ENCODE data around the gene HSPA1L.
"Not testable (repeated sequence)": the region's sequence is repeated elsewhere in the genome, so short reads cannot be mapped to it uniquely, and the experiment has no call there.

The HSPA1L gene

GRCh38 chr6:31815025-31815838 is at the start of gene HSPA1L, which contains the start of gene HSPA1A:
Gene HSPA1L (minus strand): TSS chr6:31815283. CDS start chr6:31811972, 3,311 bp downstream.
Gene HSPA1A (plus strand): TSS chr6:31815543. CDS start chr6:31815757, 214 bp downstream.
- Histone ChIP-seq H3K36me3 (ENCODE audit: control insufficient read depth, insufficient read depth, low read length) (no peaks in the 10 kb centered on the region), H3K9ac (ENCODE audit: low read depth, low read length) (peak within 1 kb of the TSS; percentile 47), H3K4me3 (ENCODE audit: low read depth, low read length) (peak within 1 kb of the TSS; percentile 75), H3K27me3 (ENCODE audit: control insufficient read depth, insufficient read depth, low read length) (no peaks in the 10 kb centered on the region), H3K9me3 (ENCODE audit: control insufficient read depth, insufficient read depth, low read length) (no peaks in the 10 kb centered on the region), H3K4me1 (ENCODE audit: control insufficient read depth, insufficient read depth, low read length) (no peaks in the 10 kb centered on the region)

- H3K9me3 ChIP-seq (ENCODE audit: control insufficient read depth, insufficient read depth, low read length) = no peaks in the 10 kb centered on the region
- H3K4me1 ChIP-seq (ENCODE audit: control insufficient read depth, insufficient read depth, low read length) = no peaks in the 10 kb centered on the region
- H3K36me3 ChIP-seq (ENCODE audit: control insufficient read depth, insufficient read depth, low read length) = peaks cover 6% of the 10 kb centered on the region
- no peak overlapping the region for H3K4me3 ChIP-seq (ENCODE audit: low read depth, low read length)
- no peak overlapping the region for H3K9ac ChIP-seq (ENCODE audit: low read depth, low read length)
- H3K27me3 ChIP-seq (ENCODE audit: control insufficient read depth, insufficient read depth, low read length) = no peaks in the 10 kb centered on the region
Measured at GRCh38 chr6:31864818-31865204, 49.7 kb upstream of the HSPA1L start.

- H3K36me3 ChIP-seq (ENCODE audit: control insufficient read depth, insufficient read depth, low read length) = peaks cover 12% of the 10 kb centered on the region
- not testable (repeated sequence) for H3K9ac ChIP-seq (ENCODE audit: low read depth, low read length); H3K9me3 ChIP-seq (ENCODE audit: control insufficient read depth, insufficient read depth, low read length); H3K27me3 ChIP-seq (ENCODE audit: control insufficient read depth, insufficient read depth, low read length); H3K4me1 ChIP-seq (ENCODE audit: control insufficient read depth, insufficient read depth, low read length)
- peak overlapping the region; percentile 67 for H3K4me3 ChIP-seq (ENCODE audit: low read depth, low read length)
Measured at GRCh38 chr6:31864123-31864562, 49.1 kb upstream of the HSPA1L start.

DNA sequence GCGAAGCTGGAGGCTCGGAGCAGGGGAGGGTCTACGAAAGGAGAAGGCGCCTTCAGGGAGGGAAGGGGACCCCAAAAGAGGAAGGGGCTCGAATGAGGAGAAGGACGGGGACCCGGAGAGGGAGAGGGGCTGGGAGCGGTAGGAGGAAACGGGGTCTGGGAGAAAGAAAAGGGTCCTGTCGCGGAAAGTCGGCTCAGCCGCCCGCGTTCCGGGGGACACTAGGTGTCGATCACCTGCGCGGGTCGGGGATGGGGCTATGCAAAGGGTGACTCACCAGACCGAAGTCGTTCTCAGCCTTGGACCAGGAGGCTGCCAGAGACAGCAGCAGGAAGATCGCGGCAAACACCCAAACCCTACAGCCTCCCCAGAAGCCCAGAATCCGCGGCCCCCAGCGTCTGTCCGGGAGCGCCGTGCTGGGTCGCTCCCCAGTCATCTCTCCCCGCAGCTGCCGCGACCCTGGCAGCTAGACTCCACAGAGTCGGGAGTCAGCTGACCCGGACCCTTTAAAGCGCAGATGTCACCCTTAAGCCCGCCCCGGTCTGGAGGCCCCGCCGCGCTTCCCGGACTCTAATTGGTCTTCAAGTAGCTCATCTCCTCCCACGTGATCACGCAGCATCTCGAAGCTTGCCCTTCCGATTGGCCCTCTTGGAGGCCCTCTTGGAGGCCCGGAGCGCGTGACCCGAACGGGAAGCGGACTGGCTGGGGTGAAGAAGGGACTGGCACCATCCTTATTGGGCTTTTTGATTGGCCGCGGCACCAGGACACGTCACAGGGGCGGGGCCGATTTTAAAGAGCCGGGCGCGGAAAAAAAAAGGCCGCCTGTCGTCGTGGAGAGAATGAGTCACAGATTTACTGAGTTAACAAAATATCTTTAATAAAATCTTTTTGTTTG is 47.5 kb upstream of the HSPA1L start, which contains the start of gene NEU1:
Gene NEU1 (minus strand): TSS at position 478 of the 892 bp plus-strand sequence. CDS start 45 bp downstream, at position 433.
- Histone ChIP-seq H3K4me1 (ENCODE audit: control insufficient read depth, insufficient read depth, low read length) (no peaks in the 10 kb centered on the region), H3K4me3 (ENCODE audit: low read depth, low read length) (peak within 1 kb of the TSS; percentile 90)

GRCh38 chr6:31861919-31862343 is 46.8 kb upstream of the HSPA1L start:
- peaks cover 12% of the 10 kb centered on the region for H3K36me3 ChIP-seq (ENCODE audit: control insufficient read depth, insufficient read depth, low read length)
- peak overlapping the region; percentile 90 for H3K4me3 ChIP-seq (ENCODE audit: low read depth, low read length)
- no peaks in the 10 kb centered on the region for H3K27me3 ChIP-seq (ENCODE audit: control insufficient read depth, insufficient read depth, low read length)
- H3K9ac ChIP-seq (ENCODE audit: low read depth, low read length) = peak overlapping the region; percentile 81
- H3K4me1 ChIP-seq (ENCODE audit: control insufficient read depth, insufficient read depth, low read length) = no peaks in the 10 kb centered on the region
- H3K9me3 ChIP-seq (ENCODE audit: control insufficient read depth, insufficient read depth, low read length) = no peaks in the 10 kb centered on the region

More for the DNA sequence above, 47.5 kb upstream of the HSPA1L start, which contains the start of gene NEU1:
- Histone ChIP-seq H3K27me3 (ENCODE audit: control insufficient read depth, insufficient read depth, low read length) (no peaks in the 10 kb centered on the region), H3K9ac (ENCODE audit: low read depth, low read length) (peak within 1 kb of the TSS; percentile 81), H3K9me3 (ENCODE audit: control insufficient read depth, insufficient read depth, low read length) (no peaks in the 10 kb centered on the region), H3K36me3 (ENCODE audit: control insufficient read depth, insufficient read depth, low read length) (peaks cover 12% of the 10 kb centered on the region)

- H3K4me3 ChIP-seq (ENCODE audit: low read depth, low read length) = no peak overlapping the region
Measured at GRCh38 chr6:31861150-31861549, 46.1 kb upstream of the HSPA1L start.

GRCh38 chr6:31860349-31860748 is 45.3 kb upstream of the HSPA1L start:
- Histone ChIP-seq H3K4me3 (ENCODE audit: low read depth, low read length) (no peak overlapping the region), H3K4me1 (ENCODE audit: control insufficient read depth, insufficient read depth, low read length) (no peaks in the 10 kb centered on the region), H3K36me3 (ENCODE audit: control insufficient read depth, insufficient read depth, low read length) (peaks cover 12% of the 10 kb centered on the region), H3K27me3 (ENCODE audit: control insufficient read depth, insufficient read depth, low read length) (no peaks in the 10 kb centered on the region), H3K9me3 (ENCODE audit: control insufficient read depth, insufficient read depth, low read length) (no peaks in the 10 kb centered on the region), H3K9ac (ENCODE audit: low read depth, low read length) (no peak overlapping the region)

More at GRCh38 chr6:31861150-31861549, 46.1 kb upstream of the HSPA1L start:
- no peaks in the 10 kb centered on the region for H3K9me3 ChIP-seq (ENCODE audit: control insufficient read depth, insufficient read depth, low read length)
- H3K27me3 ChIP-seq (ENCODE audit: control insufficient read depth, insufficient read depth, low read length) = no peaks in the 10 kb centered on the region
- no peaks in the 10 kb centered on the region for H3K4me1 ChIP-seq (ENCODE audit: control insufficient read depth, insufficient read depth, low read length)
- H3K36me3 ChIP-seq (ENCODE audit: control insufficient read depth, insufficient read depth, low read length) = peaks cover 12% of the 10 kb centered on the region
- H3K9ac ChIP-seq (ENCODE audit: low read depth, low read length) = no peak overlapping the region

DNA sequence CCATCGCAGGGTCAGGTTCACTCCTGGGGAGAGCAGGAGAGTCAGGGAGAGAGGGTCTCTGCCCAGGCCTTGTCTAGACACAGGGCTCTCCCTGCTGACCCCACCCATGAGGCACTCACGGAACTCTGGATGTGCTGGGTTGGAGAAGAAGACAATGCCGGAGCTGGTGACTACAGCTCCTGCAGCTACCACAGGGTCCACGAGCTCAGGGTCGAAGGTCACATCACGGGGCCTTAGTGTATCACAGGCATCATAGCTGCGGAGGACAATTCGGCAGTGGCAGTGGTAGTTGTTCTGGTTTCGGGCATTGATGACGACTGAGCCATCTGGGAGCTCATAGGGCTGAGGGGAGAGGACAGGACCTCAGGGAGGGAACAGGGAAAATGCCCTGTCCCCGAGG is 44.8 kb upstream of the HSPA1L start:
- Histone ChIP-seq H3K9me3 (ENCODE audit: control insufficient read depth, insufficient read depth, low read length) (no peaks in the 10 kb centered on the region), H3K27me3 (ENCODE audit: control insufficient read depth, insufficient read depth, low read length) (no peaks in the 10 kb centered on the region), H3K4me1 (ENCODE audit: control insufficient read depth, insufficient read depth, low read length) (no peaks in the 10 kb centered on the region), H3K9ac (ENCODE audit: low read depth, low read length) (no peak overlapping the region), H3K4me3 (ENCODE audit: low read depth, low read length) (no peak overlapping the region), H3K36me3 (ENCODE audit: control insufficient read depth, insufficient read depth, low read length) (peaks cover 12% of the 10 kb centered on the region)

DNA sequence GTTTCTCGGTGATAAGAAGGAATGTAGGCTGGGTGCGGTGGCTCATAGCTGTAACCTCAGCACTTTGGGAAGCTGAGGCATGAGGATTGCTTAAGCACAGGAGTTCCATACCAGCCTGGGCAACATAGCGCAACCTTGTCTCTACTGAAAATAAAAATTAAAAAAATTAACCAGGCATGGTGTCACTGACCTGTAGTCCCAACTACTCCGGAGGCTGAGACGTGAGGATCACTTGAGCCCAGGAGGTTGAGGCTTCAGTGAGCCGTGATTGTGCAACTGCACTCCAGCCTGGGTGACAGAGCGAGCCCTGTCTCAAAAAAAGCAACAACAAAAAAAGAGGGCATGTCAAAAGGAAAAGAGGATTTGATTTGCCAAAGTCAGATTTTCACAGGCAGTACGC is 43.6 kb upstream of the HSPA1L start:
- Histone ChIP-seq H3K4me3 (ENCODE audit: low read depth, low read length) (no peak overlapping the region), H3K9ac (ENCODE audit: low read depth, low read length) (no peak overlapping the region), H3K36me3 (ENCODE audit: control insufficient read depth, insufficient read depth, low read length) (peaks cover 12% of the 10 kb centered on the region), H3K27me3 (ENCODE audit: control insufficient read depth, insufficient read depth, low read length) (no peaks in the 10 kb centered on the region), H3K9me3 (ENCODE audit: control insufficient read depth, insufficient read depth, low read length) (no peaks in the 10 kb centered on the region), H3K4me1 (ENCODE audit: control insufficient read depth, insufficient read depth, low read length) (no peaks in the 10 kb centered on the region)

GRCh38 chr6:31857774-31858173 is 42.7 kb upstream of the HSPA1L start:
- H3K9ac ChIP-seq (ENCODE audit: low read depth, low read length); H3K4me3 ChIP-seq (ENCODE audit: low read depth, low read length); H3K4me1 ChIP-seq (ENCODE audit: control insufficient read depth, insufficient read depth, low read length); H3K27me3 ChIP-seq (ENCODE audit: control insufficient read depth, insufficient read depth, low read length); H3K9me3 ChIP-seq (ENCODE audit: control insufficient read depth, insufficient read depth, low read length): not testable (repeated sequence)
- H3K36me3 ChIP-seq (ENCODE audit: control insufficient read depth, insufficient read depth, low read length) = peaks cover 12% of the 10 kb centered on the region

DNA sequence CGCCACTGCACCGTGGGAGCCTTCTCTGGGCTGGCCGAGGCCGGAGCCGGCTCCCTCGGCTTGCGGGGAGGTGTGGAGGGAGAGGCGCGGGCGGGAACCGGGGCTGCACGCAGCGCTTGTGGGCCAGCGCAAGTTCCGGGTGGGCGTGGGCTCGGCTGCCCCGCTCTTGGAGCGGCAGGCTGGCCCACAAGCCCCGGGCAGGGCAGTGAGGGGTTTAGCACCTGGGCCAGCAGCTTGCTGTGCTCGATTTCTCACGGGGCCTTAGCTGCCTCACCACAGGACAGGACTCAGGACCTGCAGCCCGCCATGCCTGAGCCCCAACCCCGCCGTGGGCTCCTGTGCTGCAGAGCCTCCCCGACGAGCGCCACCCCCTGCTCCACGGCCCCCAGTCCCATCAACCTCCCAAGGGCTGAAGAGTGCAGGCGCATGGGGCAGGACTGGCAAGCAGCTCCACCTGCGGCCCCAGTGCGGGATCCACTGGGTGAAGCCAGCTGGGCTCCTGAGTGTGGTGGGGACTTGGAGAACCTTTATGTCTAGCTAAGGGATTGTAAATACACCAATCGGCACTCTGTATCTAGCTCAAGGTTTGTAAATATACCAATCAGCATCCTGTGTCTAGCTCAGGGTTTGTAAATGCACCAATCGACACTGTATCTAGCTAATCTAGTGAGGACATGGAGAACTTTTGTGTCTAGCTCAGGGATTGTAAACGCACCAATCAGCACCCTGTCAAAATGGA is 37.1 kb upstream of the HSPA1L start:
- not testable (repeated sequence) for H3K9me3 ChIP-seq (ENCODE audit: control insufficient read depth, insufficient read depth, low read length)
- H3K4me3 ChIP-seq (ENCODE audit: low read depth, low read length) = peak overlapping the region; percentile 39

More for the DNA sequence above, 37.1 kb upstream of the HSPA1L start:
- not testable (repeated sequence) for H3K36me3 ChIP-seq (ENCODE audit: control insufficient read depth, insufficient read depth, low read length); H3K4me1 ChIP-seq (ENCODE audit: control insufficient read depth, insufficient read depth, low read length); H3K27me3 ChIP-seq (ENCODE audit: control insufficient read depth, insufficient read depth, low read length); H3K9ac ChIP-seq (ENCODE audit: low read depth, low read length)

Measured in iPS-15b (cell line).